ENCODE data around the gene NT5DC2. TPM values are rescaled to one million over a fixed set of nuclear protein-coding genes. Genes with fewer than 3 reads are reported as not detected.
"Not testable (repeated sequence)": the region's sequence is repeated elsewhere in the genome, so short reads cannot be mapped to it uniquely, and the experiment has no call there.

Gene NT5DC2
- total and polyA plus RNA-seq, 5 experiments from 2014 or later = 0.28 to 3.5 (median 1.3) TPM; not detected in 1

- Mint-ChIP-seq H3K9me3 (no peaks in the 10 kb centered on the region), H3K27me3 (no peaks in the 10 kb centered on the region), H3K4me3 (no peak overlapping the region), H3K4me1 (peaks cover 3 to 7% (median 6%) of the 10 kb centered on the region in 4 donors), H3K27ac (no peak overlapping the region), H3K36me3 (no peaks in the 10 kb centered on the region)
- POLR2A ChIA-PET = no interaction called here
- DNase-seq (no peak), ATAC-seq (no peak)
Measured at GRCh38 chr3:52527732-52528585, 5.7 kb downstream of the NT5DC2 start.

DNA sequence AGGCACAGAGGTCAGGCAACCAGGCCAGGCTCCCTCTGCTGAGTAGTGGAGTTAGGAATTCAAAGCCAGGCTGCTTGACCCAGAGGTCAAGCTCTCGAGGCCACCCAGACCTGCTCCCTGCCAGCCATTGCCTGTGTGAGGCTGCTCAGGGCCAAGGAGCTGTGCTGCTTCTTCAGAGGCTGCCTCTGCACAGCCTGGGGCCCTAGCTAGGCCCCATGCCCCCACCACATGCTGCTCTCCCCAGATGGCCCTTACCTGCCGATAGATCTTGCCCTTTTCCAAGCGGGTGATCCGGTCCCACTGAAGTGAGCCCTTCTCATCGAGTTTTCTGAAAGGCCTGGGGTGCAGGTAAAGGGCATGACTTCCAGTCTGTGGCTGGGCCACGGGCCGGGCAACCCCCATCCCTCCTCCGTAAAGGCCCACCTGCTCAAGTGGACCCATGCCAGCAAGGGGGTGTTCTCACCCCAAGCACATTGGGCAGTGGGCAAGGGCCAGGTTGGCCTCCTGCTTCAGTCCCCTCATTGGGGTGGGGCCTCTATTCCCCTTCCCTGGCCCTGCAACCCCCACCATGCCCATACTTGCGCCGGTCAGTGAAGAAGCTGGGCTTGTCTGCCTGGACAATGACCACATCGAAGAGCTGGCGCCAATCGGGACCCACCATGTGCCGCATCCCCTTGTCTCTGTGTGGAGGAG is 6.5 kb downstream of the NT5DC2 start:
- POLR2A ChIA-PET = no interaction called here
- Mint-ChIP-seq H3K4me3 (no peak overlapping the region), H3K36me3 (no peaks in the 10 kb centered on the region), H3K4me1 (peaks cover 0 to 5% (median 1%) of the 10 kb centered on the region in 4 donors), H3K27ac (peak overlapping the region in 1 of 10 donors; percentile 8), H3K9me3 (no peaks in the 10 kb centered on the region), H3K27me3 (no peaks in the 10 kb centered on the region)
- ATAC-seq (no peak), DNase-seq (no peak)

GRCh38 chr3:52526671-52527038 is 7.0 kb downstream of the NT5DC2 start:
- not testable (repeated sequence) for H3K4me3 Mint-ChIP-seq

GRCh38 chr3:52525680-52526561 is 7.7 kb downstream of the NT5DC2 start:
- peak in 1 of 10 donors; percentile 32 for DNase-seq
- Mint-ChIP-seq H3K36me3 (no peaks in the 10 kb centered on the region), H3K4me3 (no peak overlapping the region), H3K4me1 (peaks cover 0 to 5% (median 0%) of the 10 kb centered on the region in 4 donors), H3K27me3 (no peaks in the 10 kb centered on the region), H3K9me3 (no peaks in the 10 kb centered on the region), H3K27ac (peak overlapping the region in 2 of 10 donors; percentile 53 to 62)
- POLR2A ChIA-PET = no interaction called here
- ATAC-seq = no peak

More at GRCh38 chr3:52526671-52527038, 7.0 kb downstream of the NT5DC2 start:
- ATAC-seq, H3K4me1 Mint-ChIP-seq, POLR2A ChIA-PET, H3K27me3 Mint-ChIP-seq, H3K27ac Mint-ChIP-seq, H3K9me3 Mint-ChIP-seq, H3K36me3 Mint-ChIP-seq, DNase-seq: not testable (repeated sequence)

GRCh38 chr3:52524752-52525679 is 8.6 kb downstream of the NT5DC2 start:
- ATAC-seq (no peak), DNase-seq (peak in 1 of 10 donors; percentile 40)
- H3K36me3 Mint-ChIP-seq = no peaks in the 10 kb centered on the region
- H3K27ac Mint-ChIP-seq = peak overlapping the region in 1 of 10 donors; percentile 62
- H3K4me1 Mint-ChIP-seq = peaks cover 0 to 3% (median 0%) of the 10 kb centered on the region in 4 donors
- H3K4me3 Mint-ChIP-seq = no peak overlapping the region
- POLR2A ChIA-PET = no interaction called here
- no peaks in the 10 kb centered on the region for H3K9me3 Mint-ChIP-seq
- H3K27me3 Mint-ChIP-seq = no peaks in the 10 kb centered on the region

DNA sequence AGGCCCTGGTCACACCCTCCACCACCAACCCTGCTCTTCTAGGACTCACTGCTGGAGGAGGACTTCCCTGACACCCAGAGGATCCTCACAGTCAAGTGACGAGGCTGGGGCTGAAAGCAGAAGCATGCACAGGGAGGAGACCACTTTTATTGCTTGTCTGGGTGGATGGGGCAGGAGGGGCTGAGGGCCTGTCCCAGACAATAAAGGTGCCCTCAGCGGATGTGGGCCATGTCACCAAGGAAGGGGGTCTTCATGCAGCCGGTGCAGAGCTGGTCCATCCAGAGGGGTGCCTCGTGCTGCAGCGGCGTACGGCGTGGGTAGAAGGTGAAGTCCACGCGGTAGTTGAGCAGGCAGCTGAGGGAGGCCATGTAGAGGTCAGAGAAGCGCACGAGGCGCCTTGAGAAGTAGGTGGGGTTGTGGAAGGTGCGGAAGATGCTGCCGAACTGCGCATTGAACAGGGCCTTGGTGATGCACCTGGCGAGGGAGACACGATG is 9.4 kb downstream of the NT5DC2 start:
- ATAC-seq (no peak), DNase-seq (peak in 1 of 10 donors; percentile 50)
- Mint-ChIP-seq H3K36me3 (no peaks in the 10 kb centered on the region), H3K4me3 (no peak overlapping the region), H3K4me1 (peaks cover 0 to 3% (median 0%) of the 10 kb centered on the region in 4 donors), H3K9me3 (no peaks in the 10 kb centered on the region), H3K27me3 (no peaks in the 10 kb centered on the region), H3K27ac (peak overlapping the region in 2 of 10 donors; percentile 32 to 83)
- POLR2A ChIA-PET = no interaction called here

DNA sequence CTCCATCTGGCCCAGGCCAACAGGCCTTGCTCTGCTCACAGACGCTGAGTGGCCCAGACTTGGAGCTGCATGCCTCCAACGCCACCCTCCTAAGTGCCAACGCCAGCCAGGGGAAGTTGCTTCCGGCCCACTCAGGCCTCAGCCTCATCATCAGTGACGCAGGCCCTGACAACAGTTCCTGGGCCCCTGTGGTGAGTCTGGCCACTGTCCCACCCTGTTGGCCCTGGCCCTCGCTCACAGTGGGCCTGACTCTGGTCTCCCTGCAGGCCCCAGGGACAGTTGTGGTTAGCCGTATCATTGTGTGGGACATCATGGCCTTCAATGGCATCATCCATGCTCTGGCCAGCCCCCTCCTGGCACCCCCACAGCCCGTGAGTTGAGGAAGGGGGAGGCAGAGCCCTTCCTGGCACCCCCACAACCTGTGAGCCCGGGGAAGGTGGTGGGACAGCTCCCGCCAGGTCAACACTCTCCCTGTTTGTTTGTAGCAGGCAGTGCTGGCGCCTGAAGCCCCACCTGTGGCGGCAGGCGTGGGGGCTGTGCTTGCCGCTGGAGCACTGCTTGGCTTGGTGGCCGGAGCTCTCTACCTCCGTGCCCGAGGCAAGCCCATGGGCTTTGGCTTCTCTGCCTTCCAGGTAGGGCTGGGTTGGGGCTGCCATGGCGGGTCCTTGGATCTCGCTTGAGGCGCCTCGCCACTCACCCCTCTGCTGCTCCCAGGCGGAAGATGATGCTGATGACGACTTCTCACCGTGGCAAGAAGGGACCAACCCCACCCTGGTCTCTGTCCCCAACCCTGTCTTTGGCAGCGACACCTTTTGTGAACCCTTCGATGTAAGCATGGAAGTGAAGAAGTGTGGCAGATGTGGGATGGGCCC is 10.0 kb downstream of the NT5DC2 start:
- Mint-ChIP-seq H3K4me3 (no peak overlapping the region), H3K27me3 (no peaks in the 10 kb centered on the region), H3K9me3 (no peaks in the 10 kb centered on the region), H3K36me3 (no peaks in the 10 kb centered on the region), H3K27ac (no peak overlapping the region), H3K4me1 (peaks cover 0 to 3% (median 0%) of the 10 kb centered on the region in 4 donors)
- DNase-seq (peak in 1 of 10 donors; percentile 36), ATAC-seq (no peak)
- POLR2A ChIA-PET = no interaction called here

DNA sequence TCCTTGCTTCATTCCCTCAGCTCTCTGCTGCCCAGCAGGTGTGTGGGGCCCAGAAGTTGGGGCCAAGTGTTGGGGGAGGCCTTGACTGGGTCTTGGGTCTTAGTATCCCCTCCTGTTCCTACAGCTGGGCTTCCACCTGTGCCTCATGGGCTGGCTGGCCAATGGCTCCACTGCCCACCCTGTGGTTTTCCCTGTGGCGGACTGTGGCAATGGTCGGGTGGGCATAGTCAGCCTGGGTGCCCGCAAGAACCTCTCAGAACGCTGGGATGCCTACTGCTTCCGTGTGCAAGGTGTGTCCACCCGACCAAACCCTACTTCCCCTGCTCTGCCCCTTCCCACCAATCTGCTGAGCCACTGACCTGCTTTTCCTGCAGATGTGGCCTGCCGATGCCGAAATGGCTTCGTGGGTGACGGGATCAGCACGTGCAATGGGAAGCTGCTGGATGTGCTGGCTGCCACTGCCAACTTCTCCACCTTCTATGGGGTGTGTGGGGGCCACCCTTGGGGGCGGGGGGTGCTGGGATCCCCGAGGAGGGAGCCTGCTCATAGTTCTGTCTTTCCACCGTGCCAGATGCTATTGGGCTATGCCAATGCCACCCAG is 10.9 kb downstream of the NT5DC2 start:
- ATAC-seq (no peak), DNase-seq (peak in 1 of 10 donors; percentile 54)
- no peak overlapping the region for H3K27ac Mint-ChIP-seq
- H3K9me3 Mint-ChIP-seq = no peaks in the 10 kb centered on the region
- peaks cover 0 to 3% (median 0%) of the 10 kb centered on the region in 4 donors for H3K4me1 Mint-ChIP-seq
- H3K27me3 Mint-ChIP-seq = no peaks in the 10 kb centered on the region
- no peaks in the 10 kb centered on the region for H3K36me3 Mint-ChIP-seq
- H3K4me3 Mint-ChIP-seq = no peak overlapping the region
- POLR2A ChIA-PET = no interaction called here

DNA sequence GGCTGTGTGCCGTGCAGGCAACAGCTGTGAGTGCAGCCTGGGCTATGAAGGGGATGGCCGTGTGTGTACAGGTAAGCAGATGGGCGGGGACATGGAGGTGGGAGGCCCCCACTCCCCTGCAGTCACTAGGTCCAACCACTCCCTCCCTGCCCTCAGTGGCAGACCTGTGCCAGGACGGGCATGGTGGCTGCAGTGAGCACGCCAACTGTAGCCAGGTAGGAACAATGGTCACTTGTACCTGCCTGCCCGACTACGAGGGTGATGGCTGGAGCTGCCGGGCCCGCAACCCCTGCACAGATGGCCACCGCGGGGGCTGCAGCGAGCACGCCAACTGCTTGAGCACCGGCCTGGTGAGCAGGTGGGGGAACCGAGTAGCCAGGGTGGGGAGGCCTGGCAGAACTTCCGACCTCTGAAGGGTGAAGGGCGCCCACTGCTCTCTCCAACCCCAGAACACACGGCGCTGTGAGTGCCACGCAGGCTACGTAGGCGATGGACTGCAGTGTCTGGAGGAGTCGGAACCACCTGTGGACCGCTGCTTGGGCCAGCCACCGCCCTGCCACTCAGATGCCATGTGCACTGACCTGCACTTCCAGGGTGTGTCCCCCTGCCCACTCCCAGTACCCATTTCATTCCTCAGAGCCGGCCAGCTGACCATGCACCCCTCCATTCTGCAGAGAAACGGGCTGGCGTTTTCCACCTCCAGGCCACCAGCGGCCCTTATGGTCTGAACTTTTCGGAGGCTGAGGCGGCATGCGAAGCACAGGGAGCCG is 11.6 kb downstream of the NT5DC2 start:
- ATAC-seq (no peak), DNase-seq (peak in 1 of 10 donors; percentile 59)
- POLR2A ChIA-PET = no interaction called here
- Mint-ChIP-seq H3K4me3 (no peak overlapping the region), H3K27ac (no peak overlapping the region), H3K27me3 (no peaks in the 10 kb centered on the region), H3K36me3 (no peaks in the 10 kb centered on the region), H3K4me1 (peaks cover 0 to 3% (median 0%) of the 10 kb centered on the region in 4 donors), H3K9me3 (no peaks in the 10 kb centered on the region)

DNA sequence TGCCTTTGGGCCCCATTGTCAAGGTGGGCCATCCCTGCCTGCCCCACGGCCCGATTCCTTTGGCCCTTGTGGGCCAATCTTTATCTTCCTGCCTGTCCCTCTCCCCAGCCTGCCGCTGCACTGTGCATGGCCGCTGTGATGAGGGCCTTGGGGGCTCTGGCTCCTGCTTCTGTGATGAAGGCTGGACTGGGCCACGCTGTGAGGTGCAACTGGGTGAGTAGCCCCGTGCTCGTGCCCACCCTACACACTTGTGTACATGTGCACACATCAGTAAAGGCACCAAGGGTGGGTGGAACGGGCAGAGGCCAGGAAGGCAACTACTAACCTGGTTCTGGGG is 12.2 kb downstream of the NT5DC2 start:
- H3K27ac Mint-ChIP-seq = no peak overlapping the region
- no peak overlapping the region for H3K4me3 Mint-ChIP-seq

More for the DNA sequence above, 12.2 kb downstream of the NT5DC2 start:
- DNase-seq (no peak), ATAC-seq (no peak)
- H3K36me3 Mint-ChIP-seq = no peaks in the 10 kb centered on the region
- POLR2A ChIA-PET = no interaction called here
- peaks cover 0 to 3% (median 0%) of the 10 kb centered on the region in 4 donors for H3K4me1 Mint-ChIP-seq
- no peaks in the 10 kb centered on the region for H3K9me3 Mint-ChIP-seq
- no peaks in the 10 kb centered on the region for H3K27me3 Mint-ChIP-seq
